Upper lobe of left lung (tissue), 4 donors: ENCODE measurements around the gene NFASC.

Experiments used
- EP300 ChIP-seq, 4 donors: sonication (generic); formaldehyde crosslinking; IDR thresholded peaks; one replicate each; pipeline ENCODE4 v1.5.1; 2017; ENCODE audit warnings: antibody characterized with exemption in 4 of 4, control low read depth in 2 of 4
- TF ChIP-seq, protein P1 (sequence below), 6 experiments: fragments of 450-650 bp in 4 of 6; fragments of 200-600 bp in 2 of 6; sonication (generic) in 2 of 6; IDR thresholded peaks; one replicate each; pipeline ENCODE4 v1.5.1; 2016 to 2019; ENCODE audit warnings: antibody characterized with exemption in 6 of 6

DNA sequence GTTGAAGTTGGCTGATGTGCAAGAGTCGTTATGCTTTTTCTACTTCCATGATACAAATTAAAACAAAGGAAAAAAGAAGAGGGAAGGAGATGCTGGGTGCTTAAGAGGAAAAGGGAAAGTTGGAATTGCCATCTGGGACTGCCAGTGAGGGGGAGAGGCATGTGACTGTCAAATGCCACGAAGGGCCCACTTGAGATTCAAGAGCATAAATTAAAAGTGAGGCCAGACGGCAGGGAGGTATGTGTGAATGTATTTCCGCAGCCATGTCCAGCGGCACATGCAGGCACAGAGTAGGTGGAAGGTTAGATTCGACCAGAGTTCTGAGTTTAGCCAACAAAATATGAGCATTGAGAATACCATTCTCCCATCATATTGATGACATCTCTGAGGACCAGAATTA is 32.0 kb downstream of the NFASC start:
- TF ChIP-seq, protein P1, sequence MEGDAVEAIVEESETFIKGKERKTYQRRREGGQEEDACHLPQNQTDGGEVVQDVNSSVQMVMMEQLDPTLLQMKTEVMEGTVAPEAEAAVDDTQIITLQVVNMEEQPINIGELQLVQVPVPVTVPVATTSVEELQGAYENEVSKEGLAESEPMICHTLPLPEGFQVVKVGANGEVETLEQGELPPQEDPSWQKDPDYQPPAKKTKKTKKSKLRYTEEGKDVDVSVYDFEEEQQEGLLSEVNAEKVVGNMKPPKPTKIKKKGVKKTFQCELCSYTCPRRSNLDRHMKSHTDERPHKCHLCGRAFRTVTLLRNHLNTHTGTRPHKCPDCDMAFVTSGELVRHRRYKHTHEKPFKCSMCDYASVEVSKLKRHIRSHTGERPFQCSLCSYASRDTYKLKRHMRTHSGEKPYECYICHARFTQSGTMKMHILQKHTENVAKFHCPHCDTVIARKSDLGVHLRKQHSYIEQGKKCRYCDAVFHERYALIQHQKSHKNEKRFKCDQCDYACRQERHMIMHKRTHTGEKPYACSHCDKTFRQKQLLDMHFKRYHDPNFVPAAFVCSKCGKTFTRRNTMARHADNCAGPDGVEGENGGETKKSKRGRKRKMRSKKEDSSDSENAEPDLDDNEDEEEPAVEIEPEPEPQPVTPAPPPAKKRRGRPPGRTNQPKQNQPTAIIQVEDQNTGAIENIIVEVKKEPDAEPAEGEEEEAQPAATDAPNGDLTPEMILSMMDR (IDR thresholded peaks at IDR 0.05), result no peak
- TF ChIP-seq EP300 (IDR thresholded peaks at IDR 0.05), result no peak
